ENCODE data around the gene APOL1. TPM values are rescaled to one million over a fixed set of nuclear protein-coding genes. Genes with fewer than 3 reads are reported as not detected.

Gene APOL1
- total and polyA plus RNA-seq, 9 of the 15 experiments (the other 6 are each of a cell fraction or from before 2014, with no cell fraction given), result 2.5 to 9.7 (median 5.6) TPM

DNA sequence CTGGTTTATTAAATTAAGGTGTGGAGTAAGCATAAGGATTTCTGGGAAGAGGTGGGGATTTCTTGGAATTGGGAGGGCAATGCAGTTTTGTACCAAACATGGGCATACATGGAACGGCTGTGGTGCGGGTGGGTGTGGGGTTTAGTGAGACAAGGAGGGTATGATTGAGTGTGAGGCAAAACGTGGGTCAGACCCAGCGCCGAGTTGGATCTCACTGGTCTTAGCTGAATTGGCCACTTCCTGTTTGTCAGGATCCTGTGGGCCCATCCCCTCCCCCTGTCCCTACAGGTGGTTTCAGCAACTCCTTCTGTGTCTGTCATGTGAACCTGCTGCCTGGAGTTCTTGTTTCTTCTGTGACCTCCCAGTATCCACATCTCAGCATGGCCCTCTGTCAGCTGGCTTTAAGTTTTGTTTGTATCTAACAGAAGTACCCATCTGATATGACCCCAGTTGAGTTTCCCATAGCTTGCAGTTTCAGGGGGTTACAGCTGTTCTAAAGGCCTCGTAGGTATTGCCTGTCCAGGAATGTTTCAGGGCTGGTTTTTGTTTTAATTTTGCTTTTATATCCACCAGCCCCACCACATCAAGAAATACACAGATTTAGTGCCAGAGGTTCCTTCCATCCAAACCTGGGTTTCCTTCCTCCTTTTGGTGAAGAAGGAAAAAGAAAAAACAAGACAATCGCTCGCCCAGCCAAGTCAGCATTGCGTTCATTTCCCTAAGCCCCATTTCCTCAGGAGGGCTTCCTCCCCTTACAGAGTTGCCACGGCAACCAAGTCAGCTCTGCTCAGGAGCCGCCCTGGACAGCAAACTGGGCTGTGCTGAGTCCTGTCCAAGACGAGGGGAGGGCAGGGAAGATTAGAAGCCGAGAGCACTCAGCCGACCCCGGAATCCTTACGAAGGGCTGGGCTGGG, 6.0 kb downstream of the APOL1 start (continued):
- TF ChIP-seq ATF7 (IDR thresholded peaks at IDR 0.05) (no peak), ARID1B (IDR thresholded peaks at IDR 0.05) (0 out of 2 replicates have a peak, but pooled peaks have one; percentile 15), CXXC5 (CRISPR knock-in tag; IDR thresholded peaks at IDR 0.05) (0 out of 2 replicates have a peak, but pooled peaks have one; percentile 36), RFX5 (IDR thresholded peaks at IDR 0.05; ENCODE audit: low read depth, low read length) (no peak), RBM39 (optimal IDR thresholded peaks at IDR 0.05; ENCODE audit: low read depth, low read length) (no peak), MTA3 (IDR thresholded peaks at IDR 0.05; ENCODE audit: borderline replicate concordance) (0 out of 2 replicates have a peak, but pooled peaks have one; percentile 26), ELF1 (tag; IDR thresholded peaks at IDR 0.05) (0 out of 2 replicates have a peak, but pooled peaks have one; percentile 23)

DNA sequence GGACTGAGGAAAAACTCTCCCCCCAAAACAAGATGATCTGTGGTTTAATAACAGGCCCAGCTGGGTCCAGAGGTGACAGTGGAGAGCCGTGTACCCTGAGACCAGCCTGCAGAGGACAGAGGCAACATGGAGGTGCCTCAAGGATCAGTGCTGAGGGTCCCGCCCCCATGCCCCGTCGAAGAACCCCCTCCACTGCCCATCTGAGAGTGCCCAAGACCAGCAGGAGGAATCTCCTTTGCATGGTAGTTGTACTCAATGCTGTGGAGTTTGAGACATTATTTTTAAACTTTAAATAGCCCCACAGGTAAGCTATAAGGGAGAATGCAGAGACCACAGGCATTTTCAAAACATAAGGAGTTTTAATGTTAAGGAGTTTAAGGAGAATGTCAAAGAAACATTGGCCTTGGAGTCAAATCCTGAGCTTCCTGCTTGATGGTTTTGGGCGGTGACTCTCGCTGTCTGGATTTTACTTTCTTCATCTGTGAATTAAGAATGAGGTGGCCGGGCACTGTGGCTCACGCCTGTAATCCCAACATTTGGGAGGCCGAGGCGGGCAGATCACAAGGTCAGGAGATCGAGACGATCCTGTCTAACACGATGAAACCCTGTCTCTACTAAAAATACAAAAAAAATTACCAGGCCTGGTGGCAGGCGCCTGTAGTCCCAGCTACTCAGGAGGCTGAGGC, 6.8 kb downstream of the APOL1 start:
- Histone ChIP-seq H3K27me3 (ENCODE audit: control insufficient read depth in 2 of 2, insufficient read depth in 2 of 2, low read length in 2 of 2) (no peaks in the 10 kb centered on the region), H4K20me1 (replicated peaks; ENCODE audit: control insufficient read depth, insufficient read depth, low read length) (no peaks in the 10 kb centered on the region), H3K79me2 (ENCODE audit: control insufficient read depth, insufficient read depth, low read length) (peaks cover 8% of the 10 kb centered on the region; the same call in 1 of the 3 replicates), H3K9me3 (replicated peaks; ENCODE audit: control insufficient read depth, insufficient read depth, low read depth, low read length) (no peaks in the 10 kb centered on the region), H3K9ac (ENCODE audit: insufficient read depth in 1 of 2, low read depth in 2 of 2, low read length in 2 of 2) (peak overlapping the region in 1 of 2 experiments; percentile 31; a peak in 1 of 4 replicates), H3K4me2 (ENCODE audit: insufficient read depth, low read length) (no peak overlapping the region), H3K9me1 (ENCODE audit: control insufficient read depth, insufficient read depth, low read length) (no peaks in the 10 kb centered on the region), H3K4me3 (no peak overlapping the region), H3K4me1 (replicated peaks in 1 of 2; ENCODE audit: control insufficient read depth in 2 of 2, insufficient read depth in 2 of 2, low read length in 2 of 2) (peaks cover 33 to 42% of the 10 kb centered on the region in 2 experiments), H3K36me3 (ENCODE audit: control insufficient read depth, insufficient read depth, low read length) (peaks cover 26% of the 10 kb centered on the region; the same call in 2 of the 3 replicates), H2AFZ (ENCODE audit: low read depth, low read length) (peak overlapping the region; percentile 45; the same call in 1 of the 2 replicates), H3K27ac (ENCODE audit: extremely low read depth, low read depth, low read length) (no peak overlapping the region; the same call in 2 of the 3 replicates)
- TF ChIP-seq ZNF586 (CRISPR knock-in tag; conservative IDR thresholded peaks at IDR 0.05) (no peak), RBM14 (IDR thresholded peaks at IDR 0.05; ENCODE audit: borderline replicate concordance, insufficient read depth, low read depth, low read length) (no peak), ARID1B (IDR thresholded peaks at IDR 0.05) (no peak), POLR3A (IDR thresholded peaks at IDR 0.05; ENCODE audit: borderline replicate concordance, extremely low read depth, insufficient read depth, insufficient read length) (no peak), ZNF668 (CRISPR knock-in tag; IDR thresholded peaks at IDR 0.05) (no peak), MCM3 (IDR thresholded peaks at IDR 0.05) (no peak), U2AF2 (optimal IDR thresholded peaks at IDR 0.05; ENCODE audit: low read depth, low read length) (no peak)
- TF ChIP-seq, protein P1, sequence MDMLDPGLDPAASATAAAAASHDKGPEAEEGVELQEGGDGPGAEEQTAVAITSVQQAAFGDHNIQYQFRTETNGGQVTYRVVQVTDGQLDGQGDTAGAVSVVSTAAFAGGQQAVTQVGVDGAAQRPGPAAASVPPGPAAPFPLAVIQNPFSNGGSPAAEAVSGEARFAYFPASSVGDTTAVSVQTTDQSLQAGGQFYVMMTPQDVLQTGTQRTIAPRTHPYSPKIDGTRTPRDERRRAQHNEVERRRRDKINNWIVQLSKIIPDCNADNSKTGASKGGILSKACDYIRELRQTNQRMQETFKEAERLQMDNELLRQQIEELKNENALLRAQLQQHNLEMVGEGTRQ (CRISPR knock-in tag; IDR thresholded peaks at IDR 0.05), result no peak
- WGBS (ENCODE audit: insufficient coverage, low coverage, missing lambda C conversion rate), result 80% methylated on average over 11 of the region's 14 CpGs
- DNase-seq (ENCODE audit: extremely low read depth in 1 of 4, low spot score in 3 of 4) (no peak), FAIRE-seq (no peak), ATAC-seq (no peak; the same call in 2 of the 3 replicates)
- intact Hi-C loops (cut with micrococcal nuclease) (no loop called here), in situ Hi-C loops (cut with MboI) (no loop called here)
- CTCF ChIA-PET (ENCODE audit: low intra/inter-chr PET ratio), result no interaction called here
- POLR2A ChIA-PET, result interaction anchor here (0.6 to 1.2 kb wide), 3 partner anchors 12 to 544 kb away, joined by 3 read pairs; partner anchors contain the start of gene APOL2
- BruUV-seq (replicated peaks), result no TSS peak

Measured in K562 (cell line).